HG03457 (cell line): ENCODE data around the gene JKAMP.
A peak's percentile ranks its signal among the peaks of the same experiment; 100 is the strongest.
"Not testable (repeated sequence)": the region's sequence is repeated elsewhere in the genome, so short reads cannot be mapped to it uniquely, and the experiment has no call there.

ENCODE experiments used
- ATAC-seq: cut with Tn5 transposase; IDR thresholded peaks from one replicate; pipeline ENCODE4 v1.9.1; 2021; ENCODE audit warnings: moderate number of reproducible peaks; ENCODE audit not compliant: unreplicated experiment

The JKAMP gene, protein sequence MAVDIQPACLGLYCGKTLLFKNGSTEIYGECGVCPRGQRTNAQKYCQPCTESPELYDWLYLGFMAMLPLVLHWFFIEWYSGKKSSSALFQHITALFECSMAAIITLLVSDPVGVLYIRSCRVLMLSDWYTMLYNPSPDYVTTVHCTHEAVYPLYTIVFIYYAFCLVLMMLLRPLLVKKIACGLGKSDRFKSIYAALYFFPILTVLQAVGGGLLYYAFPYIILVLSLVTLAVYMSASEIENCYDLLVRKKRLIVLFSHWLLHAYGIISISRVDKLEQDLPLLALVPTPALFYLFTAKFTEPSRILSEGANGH

DNA sequence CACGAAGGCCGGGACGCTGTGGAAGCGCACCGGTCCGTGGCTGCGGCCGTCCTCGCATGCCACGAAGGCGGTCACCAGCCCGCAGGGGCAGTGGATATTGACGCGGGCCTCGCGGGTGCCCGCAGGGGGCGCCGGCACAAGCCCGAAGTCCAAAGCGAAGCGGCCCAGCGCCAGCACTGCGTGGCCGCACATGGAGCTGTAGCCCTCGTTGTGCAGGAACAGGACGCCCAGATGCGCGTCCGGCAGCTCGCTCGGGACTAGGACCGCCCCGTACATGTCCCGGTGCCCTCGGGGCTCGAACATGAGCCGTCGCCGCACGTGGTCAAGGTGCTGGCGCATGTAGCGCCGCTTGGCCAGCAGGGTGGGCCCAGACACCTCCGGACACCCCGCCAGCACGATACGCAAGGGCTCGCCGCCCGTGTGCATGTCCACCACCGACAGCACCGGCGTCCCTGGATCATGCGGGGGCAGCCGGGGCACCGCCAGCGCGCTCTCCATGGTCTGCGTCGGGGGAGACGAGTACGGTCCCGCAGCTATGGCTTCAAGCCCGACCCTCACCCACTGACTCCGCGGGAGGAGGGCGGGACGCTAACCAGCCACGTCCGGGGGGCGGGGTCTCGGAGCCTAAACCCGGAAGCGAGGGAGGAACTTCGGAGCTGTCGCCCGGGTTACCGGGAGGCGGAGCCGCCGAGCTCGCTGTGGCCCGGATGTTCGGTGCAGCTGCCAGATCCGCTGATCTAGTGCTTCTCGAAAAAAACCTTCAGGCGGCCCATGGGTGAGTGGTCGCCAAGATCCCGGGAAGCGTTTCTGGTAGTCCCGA, at the start of gene JKAMP, which contains the start of gene L3HYPDH:
JKAMP (plus strand) TSS at position 699 of the 820 bp plus-strand sequence; CDS start at position 772, 73 bp downstream.
L3HYPDH (minus strand) TSS at position 590 of the 820 bp plus-strand sequence; CDS start at position 498, 92 bp downstream.
- peak; percentile 74 for ATAC-seq

DNA sequence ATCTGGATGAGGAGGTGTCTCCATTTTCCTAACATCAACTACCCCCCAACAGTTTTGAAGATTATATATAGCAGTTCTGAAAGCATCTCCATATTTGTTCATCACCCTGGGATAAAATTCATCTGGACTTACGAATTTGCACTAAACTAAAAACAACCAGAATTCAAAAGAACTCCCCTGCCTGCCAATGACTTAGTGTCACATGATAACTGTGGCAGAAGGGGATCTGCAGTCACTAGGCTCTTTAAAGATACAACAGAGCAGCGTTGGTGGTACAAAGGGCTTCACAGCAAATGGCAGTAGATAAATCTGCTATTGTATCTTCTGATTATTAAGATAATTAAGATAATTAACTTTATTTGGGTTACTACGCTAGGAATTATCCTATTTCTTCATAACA, 49.2 kb upstream of the JKAMP start:
- no peak for ATAC-seq

DNA sequence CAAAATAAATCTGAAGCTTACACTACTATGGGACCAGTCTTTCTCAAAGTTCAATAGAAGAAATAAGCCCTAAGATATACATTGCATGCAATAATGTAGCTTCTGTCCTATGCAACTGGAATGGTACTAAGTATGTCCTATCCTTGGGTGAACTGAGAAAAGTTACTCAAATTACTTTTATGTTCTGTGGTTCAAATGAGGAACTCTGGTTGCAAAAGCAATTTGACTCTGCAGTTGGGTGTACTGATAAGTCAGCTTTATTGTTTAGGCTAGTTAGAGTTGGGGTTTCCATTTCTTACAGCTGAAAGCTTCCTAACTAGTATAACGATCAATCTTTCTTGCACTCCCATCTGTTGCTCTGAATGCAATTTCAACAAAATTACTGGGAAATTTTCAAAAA, 48.3 kb upstream of the JKAMP start:
- no peak for ATAC-seq

DNA sequence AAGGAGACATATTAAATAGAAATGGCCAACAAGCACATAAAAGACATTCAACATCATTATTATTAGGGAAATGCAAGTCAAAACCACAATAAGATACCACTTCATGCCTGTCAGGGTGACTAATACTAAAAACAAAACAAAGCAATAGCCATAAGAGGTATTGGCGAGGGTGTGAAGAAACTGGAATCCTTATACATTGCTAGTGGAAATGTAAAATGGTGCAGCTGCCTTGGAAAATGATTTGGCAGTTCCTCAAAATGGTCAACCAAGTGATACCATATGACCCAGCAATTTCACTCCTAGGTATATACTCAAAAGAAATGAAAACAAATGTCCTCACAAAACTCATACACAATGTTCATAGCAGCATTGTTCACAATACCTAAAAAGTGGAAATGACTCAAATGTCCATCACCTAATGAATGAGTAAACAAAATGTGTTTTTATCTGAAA, 46.1 kb upstream of the JKAMP start:
- no peak for ATAC-seq

DNA sequence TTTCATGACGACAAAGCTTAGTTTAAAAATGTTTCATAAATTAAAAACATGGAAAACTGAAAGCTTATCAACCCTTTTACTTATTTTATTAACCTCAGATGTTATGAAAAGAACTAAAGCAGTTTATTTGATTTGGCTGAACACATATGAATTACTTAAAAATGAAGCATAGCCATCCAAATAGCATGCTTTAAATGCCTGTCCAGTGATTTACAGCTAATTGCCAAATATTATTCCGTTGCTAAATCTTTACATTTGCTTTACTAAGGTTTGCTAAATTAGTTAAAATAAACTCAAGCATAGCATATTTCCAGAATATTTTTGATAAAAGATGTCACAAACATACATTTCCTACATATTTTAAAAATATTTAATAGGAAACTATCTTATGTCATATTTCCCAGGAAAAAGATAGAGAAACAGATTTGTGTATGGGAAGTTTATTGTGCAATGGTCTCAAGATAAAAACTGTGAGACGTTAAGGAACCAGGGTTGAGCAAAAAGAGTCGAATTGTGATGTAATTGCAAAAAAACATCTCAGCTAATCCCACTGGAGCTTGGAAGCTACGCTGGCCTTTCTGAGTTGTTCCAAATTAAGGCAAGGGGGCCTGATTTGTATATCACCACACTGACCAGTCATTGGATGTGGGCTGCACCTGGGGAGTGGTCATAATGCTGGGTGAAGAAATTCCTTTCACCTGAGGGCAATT, 44.9 kb upstream of the JKAMP start:
- ATAC-seq = no peak

DNA sequence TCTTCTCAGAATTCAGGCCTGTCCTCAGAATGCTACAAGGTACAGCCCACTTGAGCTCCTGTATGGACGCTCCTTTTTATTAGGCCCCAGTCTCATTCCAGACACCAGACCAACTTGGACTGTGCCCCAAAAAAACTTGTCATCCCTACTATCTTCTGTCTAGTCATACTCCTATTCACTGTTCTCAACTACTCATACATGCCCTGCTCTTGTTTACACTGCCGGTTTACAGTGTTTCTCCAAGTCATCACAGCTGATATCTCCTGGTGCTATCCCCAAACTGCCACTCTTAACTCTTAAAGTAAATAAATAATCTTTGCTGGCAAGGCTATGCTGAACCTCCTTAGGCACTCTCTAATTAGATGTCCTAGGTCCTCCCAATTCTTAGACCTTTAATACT, 35.6 kb upstream of the JKAMP start:
- ATAC-seq = not testable (repeated sequence)

DNA sequence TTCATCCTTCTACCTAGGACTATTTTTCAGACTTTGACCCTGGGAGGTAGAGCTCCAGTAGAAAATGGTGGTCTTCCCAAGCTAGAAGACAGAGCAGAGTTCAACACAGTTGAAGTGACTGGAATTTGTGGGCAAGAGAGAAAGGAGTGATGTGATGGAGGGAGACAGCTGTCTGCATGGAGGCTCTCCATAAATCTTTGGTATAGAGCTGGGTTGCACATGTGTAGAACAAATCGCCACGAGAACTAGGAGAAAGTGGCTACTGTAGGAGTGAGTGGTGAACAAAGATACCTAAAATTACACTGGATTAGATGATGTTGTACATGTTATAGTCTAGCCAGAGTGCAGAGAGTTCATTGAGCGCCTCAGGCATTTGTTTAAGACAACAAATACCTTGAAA, 33.6 kb upstream of the JKAMP start:
- no peak for ATAC-seq

DNA sequence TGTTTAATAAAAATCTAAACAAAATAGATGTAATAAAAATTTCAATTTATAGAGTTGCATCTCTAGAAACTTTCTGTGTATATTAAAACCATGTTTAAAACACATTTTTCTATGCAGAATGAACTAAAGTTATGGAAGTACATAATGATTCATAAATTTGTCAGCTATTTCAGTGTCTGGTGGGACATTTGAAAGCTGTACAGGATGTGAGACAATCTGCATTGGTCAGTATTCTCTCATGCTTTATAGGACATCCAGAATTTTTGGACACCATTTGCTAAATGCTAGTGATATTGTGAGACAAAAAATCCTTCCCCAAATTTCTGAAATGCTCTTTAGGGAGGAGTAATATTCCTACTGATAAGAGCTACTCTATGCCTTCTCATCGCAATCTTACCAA, 32.5 kb upstream of the JKAMP start:
- ATAC-seq = no peak

DNA sequence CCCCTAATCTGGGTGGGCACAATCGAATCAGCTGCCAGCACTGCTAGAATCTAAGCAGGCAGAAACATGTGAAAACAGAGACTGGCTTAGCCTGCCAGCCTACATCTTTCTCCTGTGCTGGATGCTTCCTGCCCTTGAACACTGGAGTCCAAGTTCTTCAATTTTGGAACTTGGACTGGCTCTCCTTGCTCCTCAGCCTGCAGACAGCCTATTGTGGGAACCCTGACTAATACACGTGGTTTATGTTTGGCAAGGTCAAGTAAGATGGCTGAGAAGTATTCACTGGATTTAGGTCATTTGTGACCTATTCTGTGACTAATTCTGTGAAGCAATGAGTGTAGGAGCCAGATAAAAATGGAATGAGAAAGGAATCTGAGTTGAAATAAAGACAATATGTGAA, 30.2 kb upstream of the JKAMP start:
- no peak for ATAC-seq

DNA sequence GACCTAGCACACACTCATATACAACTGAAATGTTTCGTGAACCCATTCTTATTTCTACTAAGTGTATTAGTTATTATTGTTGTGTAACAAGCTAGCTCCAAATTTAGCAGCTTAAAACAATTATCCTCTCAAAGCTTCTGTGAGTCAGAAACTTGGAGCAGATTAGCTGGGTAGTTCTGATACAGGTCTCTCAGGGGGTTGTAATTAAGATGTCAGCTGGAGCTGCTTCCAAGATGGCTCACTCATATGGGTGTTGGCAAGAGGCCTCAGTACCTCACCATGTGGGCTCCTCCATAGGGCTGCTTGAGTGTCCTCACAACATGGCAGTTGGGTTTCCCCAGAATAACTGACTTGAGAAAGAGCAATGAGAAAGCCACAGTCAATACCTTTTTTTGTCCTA, 28.9 kb upstream of the JKAMP start:
- no peak for ATAC-seq

DNA sequence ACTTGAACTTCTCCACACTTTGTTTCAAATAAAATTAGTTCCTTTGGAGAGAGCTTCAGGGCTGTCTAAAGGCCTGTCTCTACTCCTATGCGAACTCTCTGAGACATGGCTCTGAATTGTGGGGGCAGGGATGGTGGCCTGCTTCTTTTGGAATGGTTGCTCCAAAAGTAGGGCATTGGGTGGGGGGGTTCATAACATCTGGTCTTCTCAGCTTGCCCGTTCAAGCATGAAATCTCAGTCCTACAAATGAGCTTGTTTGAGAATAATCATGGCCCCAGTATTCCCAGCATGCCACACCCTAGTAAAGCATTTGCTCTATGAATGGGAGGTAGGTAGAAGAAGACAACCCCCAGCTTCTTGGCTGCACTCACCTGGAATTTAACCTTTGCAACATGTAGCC, 25.8 kb upstream of the JKAMP start:
- ATAC-seq = no peak

DNA sequence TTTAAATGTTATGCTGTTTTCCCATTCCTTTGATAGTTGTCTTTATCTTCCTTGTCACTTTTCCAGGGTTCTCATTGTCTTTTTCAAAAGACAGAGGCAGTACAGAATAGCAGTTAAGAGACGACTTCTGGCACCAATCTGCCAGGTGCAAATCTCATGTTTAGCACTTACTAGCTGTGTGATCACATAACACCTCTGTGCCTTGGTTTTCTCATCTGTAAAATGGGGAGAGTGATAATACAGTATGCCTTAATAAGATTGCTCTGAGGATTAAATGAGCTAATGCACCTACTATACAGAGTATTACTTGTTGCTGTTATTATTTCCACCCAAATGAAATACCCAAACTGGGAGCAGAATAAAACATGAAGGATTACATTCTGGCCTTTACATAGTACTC, 23.9 kb upstream of the JKAMP start:
- ATAC-seq = no peak

DNA sequence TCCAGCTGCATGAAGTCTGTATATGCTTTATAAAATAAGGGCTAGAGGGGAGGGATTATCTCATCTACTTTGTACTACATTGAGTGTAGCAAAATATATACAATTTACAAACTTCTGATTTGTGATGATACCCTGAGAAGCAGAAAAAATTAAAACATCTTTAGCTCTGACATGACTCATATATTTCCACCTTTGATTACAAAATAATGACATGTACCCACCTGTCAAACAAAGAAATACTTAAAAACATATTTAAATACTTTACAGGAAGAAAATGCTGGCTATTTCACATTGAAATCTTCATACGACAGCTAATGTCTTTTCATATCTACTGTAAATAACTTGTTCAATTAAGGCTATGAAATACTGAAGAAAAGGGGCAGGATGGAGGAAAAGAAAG, 22.4 kb upstream of the JKAMP start:
- no peak for ATAC-seq

DNA sequence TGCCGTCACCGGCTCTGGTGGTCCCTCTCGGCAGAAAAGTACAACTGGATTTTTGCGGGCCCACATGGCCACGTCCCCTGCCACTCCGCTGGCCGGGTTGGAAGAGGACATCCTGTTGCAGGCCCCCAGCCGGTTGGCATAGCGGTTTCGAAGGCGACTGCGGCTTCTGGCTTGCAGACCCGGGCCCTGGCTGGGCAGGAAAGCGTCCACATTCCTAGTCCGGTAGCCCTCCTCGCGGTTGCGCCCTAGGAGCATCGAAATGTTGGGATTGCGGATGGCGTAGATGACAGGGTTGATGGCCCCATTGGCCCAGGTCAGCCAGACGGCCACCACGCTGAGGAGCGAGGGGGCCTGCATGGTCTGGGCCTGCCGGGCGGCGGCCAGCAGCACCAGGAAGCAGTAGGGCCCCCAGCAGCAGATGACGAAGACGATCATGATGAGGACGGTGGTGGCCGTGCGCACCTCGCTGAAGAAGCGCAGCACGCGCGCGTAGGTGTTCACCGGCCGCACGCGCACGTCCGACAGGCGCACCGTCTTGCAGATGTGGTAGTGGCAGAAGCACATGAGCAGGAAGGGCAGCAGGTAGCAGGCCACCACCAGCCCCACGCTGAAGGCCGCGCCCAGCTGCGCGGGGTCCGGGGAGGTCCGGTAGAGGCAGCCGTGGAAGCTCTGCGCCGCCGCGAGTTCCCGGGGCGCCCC, 20.4 kb upstream of the JKAMP start:
- ATAC-seq = peak; percentile 20

DNA sequence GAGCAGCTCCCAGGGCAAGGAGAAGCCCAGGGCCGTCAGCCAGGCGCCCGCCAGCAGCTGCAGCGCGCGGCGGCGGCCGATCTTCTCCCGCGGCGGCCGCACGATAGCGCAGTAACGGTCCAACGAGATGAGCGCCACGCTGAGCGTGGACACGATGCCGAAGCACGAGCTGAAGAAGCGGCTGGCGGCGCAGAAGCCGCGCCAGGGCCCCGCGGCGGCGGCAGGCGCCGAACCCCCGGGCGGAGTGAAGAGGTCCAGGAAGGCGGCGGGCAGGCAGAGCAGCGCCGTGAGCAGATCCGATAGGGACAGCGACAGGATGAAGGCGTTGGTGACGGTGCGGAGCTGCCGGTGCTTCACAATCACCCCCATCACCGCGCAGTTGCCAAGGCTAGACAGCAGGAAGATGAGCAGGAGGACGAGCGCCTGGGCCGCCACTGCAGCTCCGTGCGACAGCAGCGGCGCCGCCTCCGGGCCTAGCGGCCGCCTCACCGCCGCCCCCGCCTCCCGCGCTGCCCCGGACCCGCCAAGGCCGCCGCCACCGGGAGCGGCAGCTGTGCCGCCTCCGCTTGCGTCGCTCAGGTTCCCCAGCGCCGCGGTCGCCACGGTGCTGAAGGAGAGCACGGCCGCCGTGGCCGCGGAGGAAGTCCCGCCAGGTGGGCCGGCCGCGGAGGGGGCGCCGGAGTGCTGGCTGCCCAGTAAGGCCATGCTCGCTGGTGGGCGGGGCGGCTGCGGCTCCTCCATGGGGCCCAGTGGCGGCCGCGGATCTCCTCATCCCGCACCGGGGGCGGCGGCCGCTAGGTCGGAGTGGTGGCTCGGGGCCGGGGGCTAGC, 19.6 kb upstream of the JKAMP start:
- peak; percentile 50 for ATAC-seq

DNA sequence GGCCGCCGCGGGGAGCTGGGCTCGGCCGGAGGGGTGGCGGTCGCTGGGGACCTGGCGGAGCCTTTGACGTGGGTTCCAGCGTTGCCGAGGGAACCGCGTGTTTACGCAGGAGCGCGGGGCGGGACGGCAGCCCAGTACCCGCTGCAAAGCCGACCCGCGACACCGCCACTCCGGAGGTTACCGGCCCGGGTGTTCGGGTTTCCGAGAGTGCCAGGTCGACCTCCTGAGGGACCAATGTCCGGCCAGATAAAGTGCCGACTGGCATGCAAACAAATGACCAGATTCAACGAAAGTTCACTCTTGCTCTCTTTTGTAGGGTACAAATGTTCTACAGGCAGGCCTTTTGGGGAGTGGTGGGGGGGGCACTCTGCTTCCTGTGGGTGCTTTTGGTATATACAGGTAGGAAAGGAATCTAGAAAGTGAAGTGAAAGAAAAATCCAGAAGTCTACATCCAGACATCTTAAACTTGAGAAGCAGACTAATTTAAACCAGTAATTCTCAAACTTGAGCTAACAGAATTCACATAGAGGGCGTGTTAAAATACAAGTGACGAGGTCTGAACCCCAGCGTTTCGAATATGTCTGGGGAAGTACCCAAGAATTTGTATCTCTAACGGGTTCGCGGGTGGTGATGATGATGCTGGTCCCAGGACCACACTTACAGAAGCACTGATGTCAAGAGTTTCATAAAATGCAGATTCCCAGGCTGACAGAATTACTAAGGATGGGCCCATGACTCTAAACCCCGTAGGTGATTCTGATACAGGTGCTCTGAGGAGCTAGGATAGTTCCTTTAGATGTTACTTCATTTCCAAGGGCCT, 18.8 kb upstream of the JKAMP start, which contains the start of gene GPR135:
GPR135 (minus strand) TSS at position 65 of the 820 bp plus-strand sequence. CDS start 154 bp downstream, outside the sequence.
- ATAC-seq = no peak

DNA sequence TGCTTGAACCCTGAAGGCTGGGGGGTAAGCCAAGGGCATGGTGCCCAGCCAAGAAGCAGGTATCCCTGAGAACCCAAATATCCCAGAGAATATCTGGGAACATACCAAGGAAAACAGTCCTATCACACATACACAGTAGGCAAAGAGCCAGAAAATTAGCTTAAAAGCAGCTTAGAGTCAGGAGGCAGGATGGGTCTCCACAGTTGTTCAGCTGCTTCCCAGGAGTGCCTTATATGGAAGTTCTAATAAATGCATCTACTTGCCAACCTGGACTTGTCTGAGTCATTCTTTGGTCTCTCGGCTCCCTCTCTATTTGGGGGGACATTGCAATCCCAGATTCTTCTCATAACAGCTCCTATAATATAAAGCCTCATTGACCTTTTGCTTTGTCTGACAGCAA, 10.1 kb upstream of the JKAMP start:
- no peak for ATAC-seq

DNA sequence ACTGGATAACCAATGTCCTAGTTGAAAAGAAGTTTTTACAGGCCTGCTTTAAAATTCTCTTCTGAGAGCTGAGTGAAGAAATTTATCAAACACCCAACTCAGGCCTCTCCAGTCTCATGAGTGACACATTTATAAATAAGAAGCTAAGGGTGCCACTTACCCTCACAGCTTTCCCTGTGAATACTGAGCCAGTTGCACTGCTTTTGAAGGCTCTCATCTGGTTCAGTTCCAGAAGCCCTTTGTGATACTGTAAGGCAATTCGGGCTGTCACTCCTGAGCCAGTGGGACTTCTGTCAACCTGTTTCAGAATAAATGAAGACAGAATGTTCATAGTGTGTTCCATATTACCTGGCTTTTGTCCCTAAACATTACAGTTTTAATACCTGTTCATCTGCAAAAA, 8.6 kb upstream of the JKAMP start:
- ATAC-seq = no peak

DNA sequence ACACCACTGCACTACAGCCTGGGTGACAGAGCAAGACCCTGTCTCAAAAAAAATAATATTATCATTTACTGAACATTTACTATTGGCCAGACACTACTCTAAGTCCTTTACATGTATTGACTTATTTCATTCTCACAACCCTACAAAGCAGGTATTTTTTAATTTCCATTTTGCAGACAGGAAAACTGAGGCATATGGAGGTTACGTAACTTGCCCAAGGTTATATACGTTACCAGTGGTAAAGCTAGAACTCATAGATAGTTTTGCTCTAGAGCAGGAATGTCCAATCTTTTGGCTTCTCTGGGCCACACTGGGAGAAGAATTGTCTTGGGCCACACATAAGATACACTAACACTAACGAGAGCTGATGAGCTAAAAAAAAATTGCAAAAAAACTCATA, 5.8 kb upstream of the JKAMP start:
- no peak for ATAC-seq
